ENCODE measurements around the gene CRYL1. TPM values are rescaled to one million over a fixed set of nuclear protein-coding genes. Genes with fewer than 3 reads are reported as not detected.

The CRYL1 gene
- total RNA-seq, 2 donors from 2014 or later, result 64.6 to 144 TPM

DNA sequence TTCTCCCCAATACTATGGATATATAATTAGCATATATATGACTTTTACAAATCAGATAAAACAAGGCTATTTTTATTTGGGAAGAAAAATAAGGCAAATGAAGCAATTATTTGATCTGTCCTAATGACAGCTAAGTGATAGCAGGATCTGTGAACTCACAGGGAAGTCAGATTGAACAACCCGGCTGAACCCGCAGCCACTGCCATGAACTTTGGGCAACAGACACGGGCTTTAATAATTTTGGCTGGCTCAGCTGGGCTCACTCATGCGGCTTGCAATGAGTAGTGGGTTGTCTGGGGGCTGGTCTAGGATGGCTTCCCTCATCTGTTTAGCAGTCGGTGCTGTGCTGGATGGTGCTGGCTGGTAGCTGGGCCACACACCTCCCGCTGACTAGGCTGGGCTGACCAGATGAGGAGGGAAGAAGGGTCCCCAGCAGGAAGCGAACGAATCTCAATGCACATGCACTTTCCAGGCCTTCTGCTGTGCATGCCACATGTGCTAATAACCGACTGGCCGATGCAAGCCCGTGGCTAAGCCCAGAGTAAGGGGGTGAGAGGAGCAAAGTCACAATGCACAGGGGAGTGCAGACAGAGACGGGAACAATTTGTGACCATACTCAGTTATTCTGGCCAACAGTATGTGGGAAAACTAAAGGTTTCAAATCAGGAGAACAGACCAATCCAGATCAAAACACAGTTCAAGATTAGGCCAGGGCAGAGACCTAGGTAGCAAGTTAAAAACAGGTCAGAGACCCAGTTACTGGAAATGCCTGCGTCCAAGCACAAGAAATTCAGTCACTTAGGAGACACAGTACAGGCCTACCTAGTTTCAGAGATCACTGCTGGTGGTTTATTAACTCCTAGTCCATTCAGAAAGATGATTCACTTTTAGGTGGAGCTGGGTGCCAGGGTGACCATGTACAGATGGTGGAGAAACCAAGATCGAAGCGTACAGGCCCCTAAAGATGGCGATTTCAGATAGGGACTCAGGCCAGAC is 22.3 kb downstream of the CRYL1 start:
- Histone ChIP-seq H3K9me3 (no peaks in the 10 kb centered on the region), H3K4me3 (no peak overlapping the region), H3K4me1 (no peaks in the 10 kb centered on the region), H3K9ac (ENCODE audit: low read depth in 2 of 2, low read length in 2 of 2) (no peak overlapping the region), H3K27me3 (no peaks in the 10 kb centered on the region), H3K36me3 (no peaks in the 10 kb centered on the region), H3K27ac (no peak overlapping the region)
- intact Hi-C loops (cut with DNase I), result no loop called here
- no peak for DNase-seq
- TF ChIP-seq, protein P1, sequence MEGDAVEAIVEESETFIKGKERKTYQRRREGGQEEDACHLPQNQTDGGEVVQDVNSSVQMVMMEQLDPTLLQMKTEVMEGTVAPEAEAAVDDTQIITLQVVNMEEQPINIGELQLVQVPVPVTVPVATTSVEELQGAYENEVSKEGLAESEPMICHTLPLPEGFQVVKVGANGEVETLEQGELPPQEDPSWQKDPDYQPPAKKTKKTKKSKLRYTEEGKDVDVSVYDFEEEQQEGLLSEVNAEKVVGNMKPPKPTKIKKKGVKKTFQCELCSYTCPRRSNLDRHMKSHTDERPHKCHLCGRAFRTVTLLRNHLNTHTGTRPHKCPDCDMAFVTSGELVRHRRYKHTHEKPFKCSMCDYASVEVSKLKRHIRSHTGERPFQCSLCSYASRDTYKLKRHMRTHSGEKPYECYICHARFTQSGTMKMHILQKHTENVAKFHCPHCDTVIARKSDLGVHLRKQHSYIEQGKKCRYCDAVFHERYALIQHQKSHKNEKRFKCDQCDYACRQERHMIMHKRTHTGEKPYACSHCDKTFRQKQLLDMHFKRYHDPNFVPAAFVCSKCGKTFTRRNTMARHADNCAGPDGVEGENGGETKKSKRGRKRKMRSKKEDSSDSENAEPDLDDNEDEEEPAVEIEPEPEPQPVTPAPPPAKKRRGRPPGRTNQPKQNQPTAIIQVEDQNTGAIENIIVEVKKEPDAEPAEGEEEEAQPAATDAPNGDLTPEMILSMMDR (IDR thresholded peaks at IDR 0.05), result no peak

- H3K27ac ChIP-seq, result no peak overlapping the region
- DNase-seq, result no peak
- no peak overlapping the region for H3K9ac ChIP-seq (ENCODE audit: low read depth in 2 of 2, low read length in 2 of 2)
- no peak overlapping the region for H3K4me3 ChIP-seq
- no peaks in the 10 kb centered on the region for H3K36me3 ChIP-seq
- TF ChIP-seq, protein P1 (IDR thresholded peaks at IDR 0.05), result no peak
- H3K27me3 ChIP-seq, result no peaks in the 10 kb centered on the region
- intact Hi-C loops (cut with DNase I), result no loop called here
- no peaks in the 10 kb centered on the region for H3K9me3 ChIP-seq
- H3K4me1 ChIP-seq, result no peaks in the 10 kb centered on the region
Measured at GRCh38 chr13:20501592-20501991, 24.1 kb downstream of the CRYL1 start.

DNA sequence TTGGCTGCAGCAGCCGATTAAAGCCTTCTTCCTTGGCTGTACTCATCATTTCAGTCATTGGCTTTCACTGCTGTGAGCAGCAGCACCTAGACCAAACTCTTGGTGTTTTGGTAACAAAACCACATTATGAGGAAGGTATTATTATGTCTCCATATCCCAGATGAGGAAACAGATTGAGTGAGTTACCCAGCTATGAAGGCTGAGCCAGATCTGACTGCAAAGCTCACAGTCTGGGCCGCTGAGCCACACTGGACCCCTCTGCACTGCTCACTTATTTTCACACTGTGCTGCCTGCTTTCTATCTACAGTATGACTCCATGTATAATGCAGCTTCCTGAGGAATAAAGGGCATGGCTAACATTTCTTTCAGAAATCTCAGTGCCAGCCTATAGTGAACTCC is 24.5 kb downstream of the CRYL1 start:
- TF ChIP-seq, protein P1 (IDR thresholded peaks at IDR 0.05), result no peak
- Histone ChIP-seq H3K4me1 (no peaks in the 10 kb centered on the region), H3K9ac (ENCODE audit: low read depth in 2 of 2, low read length in 2 of 2) (no peak overlapping the region), H3K36me3 (no peaks in the 10 kb centered on the region), H3K4me3 (no peak overlapping the region), H3K27ac (no peak overlapping the region), H3K9me3 (no peaks in the 10 kb centered on the region), H3K27me3 (no peaks in the 10 kb centered on the region)
- DNase-seq, result no peak
- intact Hi-C loops (cut with DNase I), result no loop called here

DNA sequence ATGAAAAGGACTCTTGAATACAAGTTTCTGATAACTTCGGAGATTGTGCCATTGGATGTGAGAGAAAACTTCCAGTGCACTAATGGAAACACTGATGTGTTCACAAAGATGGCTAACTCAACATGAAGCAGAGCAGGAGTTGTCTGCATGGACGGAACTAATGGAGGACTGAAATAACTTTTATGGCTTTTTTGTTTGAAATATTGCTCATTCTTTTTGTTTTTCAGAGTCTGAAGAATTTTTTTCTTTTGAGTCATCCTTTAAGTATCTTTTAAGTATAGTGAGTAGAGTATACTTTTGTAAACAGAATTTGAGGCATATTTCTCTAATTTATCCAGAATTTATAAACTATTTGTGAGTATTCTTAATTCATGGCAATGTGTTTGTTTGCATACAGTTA is 25.7 kb downstream of the CRYL1 start:
- TF ChIP-seq, protein P1 (IDR thresholded peaks at IDR 0.05), result no peak
- intact Hi-C loops (cut with DNase I), result loop anchor here (10.0 kb wide), 1 partner anchor 85 kb away; no protein-coding TSS in a partner anchor
- no peak for DNase-seq

GRCh38 chr13:20498659-20499058 is 27.0 kb downstream of the CRYL1 start:
- TF ChIP-seq, protein P1 (IDR thresholded peaks at IDR 0.05), result no peak

More for the DNA sequence above, 25.7 kb downstream of the CRYL1 start:
- H3K9me3 ChIP-seq, result no peaks in the 10 kb centered on the region
- H3K27me3 ChIP-seq, result no peaks in the 10 kb centered on the region
- no peak overlapping the region for H3K9ac ChIP-seq (ENCODE audit: low read depth in 2 of 2, low read length in 2 of 2)
- no peak overlapping the region for H3K4me3 ChIP-seq
- H3K27ac ChIP-seq, result no peak overlapping the region
- H3K36me3 ChIP-seq, result no peaks in the 10 kb centered on the region
- no peaks in the 10 kb centered on the region for H3K4me1 ChIP-seq

More at GRCh38 chr13:20498659-20499058, 27.0 kb downstream of the CRYL1 start:
- no peaks in the 10 kb centered on the region for H3K27me3 ChIP-seq
- no peaks in the 10 kb centered on the region for H3K4me1 ChIP-seq
- no peak for DNase-seq
- intact Hi-C loops (cut with DNase I), result loop anchor here (10.0 kb wide), 1 partner anchor 86 kb away; no protein-coding TSS in a partner anchor
- no peak overlapping the region for H3K9ac ChIP-seq (ENCODE audit: low read depth in 2 of 2, low read length in 2 of 2)
- no peaks in the 10 kb centered on the region for H3K36me3 ChIP-seq
- no peaks in the 10 kb centered on the region for H3K9me3 ChIP-seq
- H3K4me3 ChIP-seq, result no peak overlapping the region
- no peak overlapping the region for H3K27ac ChIP-seq

All from colonic mucosa (tissue), 4 donors.